GM19463 (cell line): ENCODE data around the gene ZNF74.
"Not testable (repeated sequence)": the region's sequence is repeated elsewhere in the genome, so short reads cannot be mapped to it uniquely, and the experiment has no call there.

ENCODE experiments used
- ATAC-seq: cut with Tn5 transposase; IDR thresholded peaks from one replicate; pipeline ENCODE4 v1.9.1; 2021; ENCODE audit warnings: mild to moderate bottlenecking, moderate library complexity; ENCODE audit not compliant: unreplicated experiment

Gene ZNF74

DNA sequence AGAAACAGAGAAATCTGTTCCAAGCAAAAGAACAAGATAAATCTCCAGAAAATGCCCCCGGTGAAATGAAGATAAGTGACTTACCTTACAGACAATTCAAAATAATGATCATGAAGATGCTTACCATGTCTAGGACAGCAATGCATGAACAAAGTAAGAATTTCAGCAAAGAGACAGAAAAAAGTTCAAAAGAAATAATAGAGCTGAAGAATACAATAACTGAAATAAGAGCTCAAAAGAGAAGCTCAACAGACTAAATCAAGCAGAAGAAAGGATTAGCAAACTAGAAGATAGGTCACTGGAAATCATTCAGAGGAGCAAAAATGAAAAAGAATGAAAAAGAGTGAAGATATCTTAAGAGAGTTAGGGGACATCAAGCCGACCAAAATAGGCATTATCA, 19.8 kb upstream of the ZNF74 start:
- not testable (repeated sequence) for ATAC-seq

DNA sequence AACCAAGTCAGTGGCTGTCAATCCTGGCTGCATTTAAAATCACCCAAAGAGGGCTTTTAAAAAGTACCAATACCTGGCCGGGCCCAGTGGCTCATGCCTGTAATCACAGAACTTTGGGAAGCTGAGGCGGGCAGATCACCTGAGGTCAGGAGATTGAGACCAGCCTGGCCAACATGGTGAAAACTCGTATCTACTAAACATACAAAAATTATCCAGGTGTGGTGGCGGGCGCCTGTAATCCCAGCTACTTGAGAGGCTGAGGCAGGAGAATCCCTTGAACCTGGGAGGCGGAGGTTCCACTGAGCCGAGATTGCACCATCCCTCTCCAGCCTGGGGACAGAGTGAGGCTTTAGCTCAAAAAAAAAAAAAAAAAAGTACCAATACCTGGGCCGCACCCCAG, 17.7 kb upstream of the ZNF74 start:
- ATAC-seq = not testable (repeated sequence)

DNA sequence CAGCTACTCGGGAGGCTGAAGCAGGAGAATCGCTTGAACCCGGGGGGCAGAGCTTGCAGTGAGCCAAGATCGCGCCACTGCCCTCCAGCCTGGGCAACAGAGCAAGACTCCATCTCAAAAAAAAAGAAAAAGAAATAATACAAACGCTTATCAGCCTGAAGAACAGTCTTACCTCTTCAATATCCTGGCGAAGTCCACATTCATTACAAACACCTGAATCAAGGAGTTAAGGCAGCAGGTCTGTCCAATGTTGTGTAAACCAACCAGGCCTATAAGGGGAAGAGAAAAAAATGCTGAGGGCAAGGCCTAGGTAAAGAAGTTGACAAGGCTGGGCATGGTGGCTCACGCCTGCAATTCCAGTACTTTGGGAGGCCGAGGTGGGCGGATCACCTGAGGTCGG, 17.0 kb upstream of the ZNF74 start:
- ATAC-seq = not testable (repeated sequence)

DNA sequence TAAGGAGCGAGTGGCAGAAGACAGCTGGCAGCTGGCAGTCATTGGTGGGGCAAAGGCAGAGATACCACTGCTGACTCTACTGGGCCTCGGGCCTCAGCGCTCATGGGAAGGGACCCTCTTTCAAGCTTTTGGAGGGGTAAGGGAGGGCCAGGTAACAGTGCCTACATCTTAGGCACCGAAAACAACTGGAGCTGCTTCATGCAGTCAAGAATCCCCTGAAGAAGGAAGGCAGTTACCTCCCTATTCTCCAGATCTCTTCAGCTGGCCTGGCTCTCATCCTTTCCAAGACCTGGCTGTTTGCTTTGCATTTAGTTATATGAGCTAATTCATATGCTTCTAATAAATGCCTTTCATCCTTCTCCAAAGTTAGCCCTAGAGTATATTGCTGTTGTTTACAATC, 15.8 kb upstream of the ZNF74 start:
- ATAC-seq = no peak

DNA sequence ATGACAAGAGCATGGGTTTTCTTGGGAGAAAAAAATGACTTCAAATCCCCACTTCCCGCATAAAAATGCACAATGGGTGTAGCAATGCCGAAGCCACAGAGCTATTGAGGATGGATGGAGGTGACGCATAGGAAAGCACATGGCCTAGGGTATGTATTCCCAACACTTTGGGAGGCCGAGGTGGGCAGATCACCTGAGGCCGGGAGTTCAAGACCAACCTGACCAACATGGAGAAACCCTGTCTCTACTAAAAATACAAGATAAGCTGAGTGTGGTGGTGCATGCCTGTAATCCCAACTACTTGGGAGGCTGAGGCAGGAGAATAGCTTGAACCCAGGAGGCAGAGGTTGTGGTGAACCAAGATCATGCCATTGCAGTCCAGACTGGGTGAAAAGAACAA, 15.3 kb upstream of the ZNF74 start:
- not testable (repeated sequence) for ATAC-seq

DNA sequence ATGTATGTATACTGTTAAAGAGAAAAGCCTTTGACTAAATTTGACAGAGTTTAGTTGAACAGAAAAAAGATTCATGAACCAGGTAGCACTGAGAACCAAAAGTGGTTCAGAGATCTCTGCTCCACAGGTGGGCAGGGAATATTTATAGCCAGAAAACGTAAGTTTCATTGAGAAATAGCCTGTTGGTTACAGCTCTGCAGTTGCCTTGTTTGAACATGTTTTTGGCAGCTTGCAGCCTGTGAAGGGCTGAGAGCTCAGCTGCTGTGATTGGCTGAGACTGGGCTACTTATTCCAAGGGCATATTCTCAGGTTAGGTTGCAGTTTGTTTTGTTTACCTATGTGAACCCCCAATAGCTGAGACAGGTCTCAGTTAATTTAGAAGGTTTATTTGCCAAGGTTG, 13.5 kb upstream of the ZNF74 start:
- ATAC-seq = no peak

DNA sequence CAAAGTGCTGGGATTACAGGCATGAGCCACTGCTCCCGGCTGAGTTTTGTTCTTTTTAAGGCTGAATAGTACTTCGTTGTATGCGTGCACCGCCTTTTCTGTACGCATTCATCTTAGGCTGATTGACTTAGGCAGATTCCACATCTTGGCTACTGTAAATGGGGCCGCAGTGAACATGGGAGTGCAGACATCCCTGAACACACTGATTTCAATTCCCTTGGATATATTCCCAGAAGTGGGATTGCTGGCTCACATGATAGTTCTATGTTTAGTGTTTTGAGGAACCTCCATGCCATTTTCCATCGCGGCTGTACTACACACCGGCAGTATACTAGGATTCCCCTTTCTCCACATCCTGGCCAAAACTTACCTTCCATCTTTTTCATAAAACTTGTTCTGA, 10.4 kb upstream of the ZNF74 start:
- no peak for ATAC-seq

DNA sequence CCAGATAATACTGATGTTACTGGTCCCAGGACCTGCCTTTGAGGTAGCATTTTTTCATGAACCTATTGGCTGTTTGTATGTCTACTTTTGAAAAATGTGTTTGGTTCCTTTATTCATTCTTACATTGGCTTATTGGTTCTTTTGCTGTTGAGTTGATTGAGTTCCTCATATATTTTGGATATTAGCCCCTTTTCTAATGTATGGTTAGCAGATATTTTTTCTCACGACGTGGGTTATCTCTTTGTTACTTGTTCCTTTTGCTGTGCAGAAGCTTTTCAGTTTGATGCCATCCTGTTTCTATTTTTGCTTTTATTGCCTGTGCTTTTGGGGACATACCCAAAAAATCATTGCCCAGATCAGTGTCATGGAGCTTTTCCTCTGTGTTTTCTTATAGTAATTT, 9.8 kb upstream of the ZNF74 start:
- ATAC-seq = no peak

DNA sequence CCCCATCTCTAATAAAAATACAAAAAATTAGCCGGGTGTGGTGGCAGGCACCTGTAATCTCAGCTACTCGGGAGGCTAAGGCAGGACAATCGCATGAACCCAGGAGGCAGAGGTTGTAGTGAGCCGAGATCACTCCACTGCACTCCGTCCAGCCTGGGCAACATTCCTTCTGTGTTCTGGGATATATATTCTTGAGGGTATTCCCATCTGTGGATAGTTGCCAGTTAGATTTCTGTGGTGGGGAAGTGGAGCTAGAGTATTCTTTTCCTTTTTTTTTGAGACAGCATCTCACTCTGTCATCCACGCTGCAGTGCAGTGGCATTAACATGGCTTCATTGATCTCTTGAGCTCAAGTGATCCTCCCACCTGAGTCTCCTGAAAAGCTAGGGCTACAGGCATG, 9.1 kb upstream of the ZNF74 start:
- no peak for ATAC-seq

DNA sequence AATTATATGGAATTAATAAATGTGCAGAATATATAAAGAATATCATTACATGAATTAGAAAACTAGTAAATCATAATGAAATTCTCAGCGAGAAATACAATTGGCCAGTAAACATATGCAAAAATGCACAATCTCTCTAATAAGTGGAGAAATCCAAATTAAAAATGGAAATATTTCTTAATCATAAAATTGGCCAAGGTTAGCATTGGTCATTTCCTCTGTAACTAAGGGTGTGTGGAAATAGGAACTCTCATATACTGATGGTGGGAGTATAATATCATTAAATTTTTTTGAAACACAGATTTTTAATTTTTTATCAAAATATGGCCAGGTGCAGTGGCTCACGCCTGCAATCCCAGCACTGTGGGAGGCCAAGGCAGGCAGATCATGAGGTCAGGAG, 7.6 kb upstream of the ZNF74 start:
- ATAC-seq = no peak

DNA sequence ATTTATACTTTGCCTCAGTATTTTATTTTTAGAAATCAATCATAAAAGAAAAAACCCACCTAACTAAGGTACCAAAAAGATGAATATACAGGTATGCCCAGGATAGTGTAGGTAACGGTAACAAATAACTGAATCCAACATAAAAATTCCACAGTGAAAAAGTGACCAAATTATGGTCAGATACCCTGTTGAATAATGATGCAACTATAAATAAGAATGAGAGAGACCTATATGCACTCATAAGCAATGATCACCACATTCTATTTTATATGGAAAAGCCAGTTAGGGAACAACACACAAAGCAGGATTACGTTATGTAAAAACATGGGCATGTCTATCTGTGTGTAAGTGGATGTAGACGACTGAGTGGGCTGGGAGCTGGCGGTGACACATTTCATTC, 7.0 kb upstream of the ZNF74 start:
- ATAC-seq = no peak

DNA sequence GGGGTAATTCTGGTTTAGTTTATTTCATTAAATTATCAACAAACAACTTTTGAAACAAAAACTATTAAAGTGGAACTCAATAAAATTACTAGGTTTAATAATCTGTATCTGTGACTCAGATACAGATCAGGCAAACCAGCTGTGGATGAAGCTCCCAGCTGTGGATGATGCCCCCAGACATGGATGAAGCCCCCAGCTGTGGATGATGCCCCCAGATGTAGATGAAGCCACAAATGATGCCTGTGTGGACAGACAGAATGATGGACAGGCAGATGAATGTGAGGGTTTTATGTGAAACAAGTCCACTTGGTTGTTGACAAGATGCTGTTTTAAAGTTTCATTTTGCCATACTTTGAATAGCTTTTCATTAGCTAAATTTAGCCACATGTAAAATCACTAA, 5.8 kb upstream of the ZNF74 start:
- ATAC-seq = no peak

DNA sequence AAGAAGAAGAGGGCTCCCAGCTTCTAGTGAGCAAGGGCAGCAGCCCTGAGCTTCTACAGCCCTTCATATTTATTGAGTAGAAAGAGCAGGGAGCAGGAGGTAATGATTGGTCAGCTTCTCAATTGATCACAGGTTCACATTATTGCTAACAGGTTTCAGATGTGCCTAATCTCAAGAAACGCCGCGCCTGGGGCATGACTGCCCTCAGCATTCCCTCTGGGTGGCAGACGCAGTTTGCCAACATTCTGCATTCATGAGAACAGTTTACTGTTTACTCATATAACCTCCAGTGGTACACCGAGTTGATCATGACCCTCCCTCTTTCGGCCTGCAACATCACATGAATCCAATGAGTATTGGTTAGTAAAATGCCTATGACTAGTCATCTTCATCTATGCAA, 4.7 kb upstream of the ZNF74 start:
- no peak for ATAC-seq

DNA sequence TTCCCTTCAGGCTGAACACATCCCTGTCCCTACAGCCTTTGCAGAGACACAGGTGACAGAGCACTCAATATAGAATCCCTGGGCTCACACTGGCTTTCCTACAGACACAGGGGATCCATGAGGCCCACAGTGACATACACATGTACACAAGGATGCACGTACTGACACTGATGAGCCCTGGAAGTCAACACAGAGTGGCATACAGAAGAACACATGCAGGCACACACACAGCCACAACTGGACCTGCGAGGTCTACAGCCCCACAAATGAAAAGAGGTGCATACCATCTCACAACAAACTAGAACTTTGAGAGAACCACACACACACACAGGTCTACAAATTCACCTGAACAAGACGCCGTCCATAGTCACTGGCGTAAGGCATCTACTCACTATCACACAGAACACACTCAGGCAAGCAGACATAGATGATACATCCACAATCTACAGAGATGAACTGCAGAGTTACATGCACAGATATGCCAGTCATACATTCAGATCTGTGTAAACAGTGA, 3.5 kb upstream of the ZNF74 start:
- no peak for ATAC-seq

DNA sequence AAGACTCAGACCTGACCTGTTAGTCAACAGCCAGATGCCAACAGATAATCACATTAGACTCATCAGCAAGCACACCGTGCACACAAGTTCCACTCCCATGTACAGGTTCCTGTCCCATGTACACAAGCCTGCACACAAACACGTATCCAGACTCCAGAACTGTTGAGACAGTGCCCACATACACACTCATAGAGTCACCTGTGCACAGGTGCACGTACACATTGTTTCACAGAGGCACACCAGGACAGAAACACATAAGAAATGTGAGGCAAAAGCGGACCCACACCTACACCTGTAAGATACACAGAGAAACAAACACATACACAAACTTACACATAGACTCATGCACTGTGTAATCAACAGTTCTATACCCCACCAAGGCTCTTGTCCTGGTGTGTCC, 2.7 kb upstream of the ZNF74 start:
- no peak for ATAC-seq

DNA sequence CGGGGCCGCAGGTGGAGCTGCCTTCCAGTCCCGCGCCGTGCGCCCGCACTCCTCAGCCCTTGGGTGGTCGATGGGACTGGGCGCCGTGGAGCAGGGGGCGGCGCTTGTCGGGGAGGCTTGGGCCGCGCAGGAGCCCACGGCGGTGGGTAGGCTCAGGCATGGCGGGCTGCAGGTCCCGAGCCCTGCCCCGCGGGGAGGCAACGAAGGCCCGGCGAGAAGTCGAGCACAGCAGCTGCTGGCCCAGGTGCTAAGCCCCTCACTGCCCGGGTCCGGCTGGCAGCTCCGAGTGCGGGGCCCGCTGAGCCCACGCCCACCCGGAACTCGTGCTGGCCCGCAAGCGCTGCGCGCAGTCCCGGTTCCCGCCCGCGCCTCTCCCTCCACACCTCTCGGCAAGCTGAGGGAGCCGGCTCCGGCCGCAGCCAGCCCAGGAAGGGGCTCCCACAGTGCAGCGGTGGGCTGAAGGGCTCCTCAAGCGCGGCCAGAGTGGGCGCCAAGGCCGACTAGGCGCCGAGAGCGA, 1.5 kb upstream of the ZNF74 start:
- not testable (repeated sequence) for ATAC-seq

DNA sequence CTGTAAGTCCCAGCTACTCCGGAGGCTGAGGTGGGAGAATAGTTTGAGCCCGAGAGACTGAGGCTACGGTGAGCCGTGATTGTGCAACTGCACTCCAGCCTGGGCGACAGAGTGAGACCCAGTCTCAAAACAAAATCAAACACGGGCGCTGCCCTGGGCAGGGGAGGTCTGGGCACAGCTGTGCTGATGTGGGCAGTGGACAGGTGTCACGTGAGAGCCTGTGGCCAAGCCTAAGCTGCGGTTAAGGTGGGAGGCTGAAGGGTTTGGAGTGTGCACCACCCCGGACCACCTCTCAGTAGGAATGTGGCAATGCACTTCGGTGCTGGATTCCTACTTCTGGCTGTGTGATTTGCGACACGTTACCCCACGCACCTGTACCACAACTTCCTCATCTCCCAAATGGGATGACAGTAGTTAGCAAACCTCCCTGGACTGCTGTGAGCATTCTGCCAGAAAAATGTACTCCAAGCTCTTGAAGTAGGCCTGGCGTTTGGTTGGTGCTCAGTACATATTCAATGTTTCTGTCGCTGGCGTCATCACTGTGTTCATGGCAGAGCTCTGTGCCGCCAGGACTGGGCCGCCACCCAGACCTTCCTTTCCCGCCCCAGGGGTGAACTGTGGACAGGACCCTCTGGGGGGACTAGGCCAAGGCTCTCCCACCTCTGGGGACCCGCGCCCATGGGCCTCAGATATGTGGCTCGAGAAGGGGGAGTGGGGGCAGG, 807 bp upstream of the ZNF74 start:
- no peak for ATAC-seq

DNA sequence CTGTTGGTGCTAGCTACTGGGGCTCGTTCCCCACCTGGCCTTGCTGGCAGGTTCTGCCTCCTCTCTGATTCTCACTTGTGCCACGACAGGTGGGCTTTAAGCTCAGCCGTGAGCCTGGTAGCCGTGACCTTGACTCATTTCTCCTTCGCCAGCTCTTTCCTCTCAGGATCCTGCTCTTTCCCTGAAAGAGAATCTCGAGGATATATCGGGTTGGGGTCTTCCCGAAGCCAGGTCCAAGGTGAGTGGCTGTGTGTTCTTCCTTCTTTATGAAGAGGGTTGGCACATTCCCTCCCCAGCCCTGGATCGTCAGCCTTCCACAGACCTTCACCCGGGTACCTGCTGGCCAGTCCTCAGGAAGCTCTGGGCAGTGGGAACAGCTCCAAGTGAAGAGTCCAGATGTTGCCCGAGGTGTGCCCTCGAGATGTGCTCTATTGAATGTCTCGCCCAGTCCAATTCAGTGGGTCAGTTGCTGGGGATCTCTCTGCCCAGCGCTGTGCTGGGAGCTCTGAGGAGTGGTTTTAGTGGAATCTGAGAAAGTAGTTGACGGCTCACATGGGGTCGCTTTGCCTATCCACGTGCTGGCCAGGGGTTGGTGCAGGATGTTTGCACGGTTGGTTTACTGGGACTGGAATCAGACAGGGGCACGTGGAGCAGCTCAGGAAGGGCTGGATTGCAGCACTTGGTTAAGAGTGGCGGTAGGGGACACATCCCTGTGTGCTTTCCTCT, 1.4 kb downstream of the ZNF74 start:
- no peak for ATAC-seq

DNA sequence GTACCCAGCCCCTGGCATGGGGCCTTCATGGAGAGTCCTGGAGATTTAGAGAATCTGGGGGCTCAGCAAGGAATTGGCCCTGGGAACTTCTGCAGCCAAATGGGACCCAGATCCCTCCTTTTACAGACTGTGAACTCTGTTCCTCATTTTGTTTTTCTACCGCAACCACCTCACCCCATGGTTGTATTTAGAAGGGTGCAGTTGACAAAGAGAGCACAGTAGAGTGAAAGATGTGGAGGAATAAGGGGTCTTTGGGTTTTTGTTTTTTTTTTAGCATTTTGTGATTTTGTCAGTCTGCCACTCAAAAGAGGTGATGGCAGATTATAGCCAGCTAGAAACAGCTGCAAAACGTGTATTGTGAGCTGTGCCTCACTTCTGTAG, 1.9 kb downstream of the ZNF74 start:
- ATAC-seq = no peak

DNA sequence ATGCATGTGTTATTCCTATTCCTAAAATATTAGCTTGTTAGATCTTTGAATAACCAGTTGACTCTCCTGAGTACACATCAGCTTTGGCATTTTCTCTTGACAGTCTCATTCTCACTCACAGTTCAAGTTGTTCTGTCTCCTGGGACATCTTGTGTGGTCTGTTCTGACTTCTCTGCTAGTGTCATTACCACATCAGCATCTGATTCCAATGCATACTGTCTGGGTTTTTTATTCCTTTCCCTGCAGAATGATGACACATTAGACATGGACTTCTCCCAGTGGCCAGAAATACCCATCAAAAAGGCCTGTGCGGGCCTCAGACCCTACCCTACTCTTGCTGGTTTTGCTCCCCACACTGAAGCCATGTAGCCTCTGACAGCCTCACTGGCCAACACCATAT, 2.7 kb downstream of the ZNF74 start:
- no peak for ATAC-seq

DNA sequence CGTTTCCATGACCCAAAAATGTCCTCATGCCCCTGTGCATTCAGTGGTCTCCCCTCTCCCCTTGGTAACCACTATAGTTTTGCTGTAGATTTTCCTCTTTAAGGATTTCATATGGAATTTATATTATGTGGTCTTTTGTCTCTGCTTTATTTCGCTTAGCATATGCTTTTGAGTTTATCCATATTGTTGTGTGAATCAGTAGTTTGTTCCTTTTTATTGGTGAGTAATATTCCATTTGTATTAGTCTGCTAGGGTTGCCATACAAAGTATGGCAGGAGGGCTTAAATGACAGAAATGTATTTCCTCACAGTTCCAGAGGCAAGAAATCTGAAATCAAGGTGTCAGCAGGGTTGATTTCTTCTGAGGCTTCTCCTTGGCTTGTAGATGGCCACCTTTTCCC, 3.5 kb downstream of the ZNF74 start:
- ATAC-seq = no peak

DNA sequence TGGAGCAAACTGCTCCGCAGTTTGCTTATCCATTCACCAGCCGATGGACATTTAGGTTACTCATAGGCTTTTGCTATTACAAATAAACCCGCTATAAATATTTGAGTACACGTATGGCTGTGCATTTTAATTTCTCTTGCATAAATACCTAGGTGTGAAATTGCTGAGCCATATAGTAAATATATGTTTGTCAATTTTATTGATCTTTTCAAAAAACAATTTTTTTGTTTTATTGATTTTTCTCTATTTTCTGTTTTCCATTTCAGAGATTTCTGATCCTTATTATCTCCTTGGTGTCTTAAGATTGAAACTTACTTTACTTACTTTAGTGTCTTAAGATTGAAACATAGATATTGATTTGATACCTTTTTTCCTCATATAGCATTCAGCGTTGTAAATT, 4.5 kb downstream of the ZNF74 start:
- ATAC-seq = no peak
